ENCODE results near the gene OSCP1.
"Not testable (repeated sequence)": the region's sequence is repeated elsewhere in the genome, so short reads cannot be mapped to it uniquely, and the experiment has no call there.

Gene OSCP1, protein sequence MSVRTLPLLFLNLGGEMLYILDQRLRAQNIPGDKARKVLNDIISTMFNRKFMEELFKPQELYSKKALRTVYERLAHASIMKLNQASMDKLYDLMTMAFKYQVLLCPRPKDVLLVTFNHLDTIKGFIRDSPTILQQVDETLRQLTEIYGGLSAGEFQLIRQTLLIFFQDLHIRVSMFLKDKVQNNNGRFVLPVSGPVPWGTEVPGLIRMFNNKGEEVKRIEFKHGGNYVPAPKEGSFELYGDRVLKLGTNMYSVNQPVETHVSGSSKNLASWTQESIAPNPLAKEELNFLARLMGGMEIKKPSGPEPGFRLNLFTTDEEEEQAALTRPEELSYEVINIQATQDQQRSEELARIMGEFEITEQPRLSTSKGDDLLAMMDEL

GRCh38 chr1:36450270-36450918, at the start of gene OSCP1:
OSCP1 (minus strand) TSS chr1:36450451; CDS start chr1:36450369, 82 bp downstream.
- peak; percentile 93 for DNase-seq (ENCODE audit: low read depth)

DNA sequence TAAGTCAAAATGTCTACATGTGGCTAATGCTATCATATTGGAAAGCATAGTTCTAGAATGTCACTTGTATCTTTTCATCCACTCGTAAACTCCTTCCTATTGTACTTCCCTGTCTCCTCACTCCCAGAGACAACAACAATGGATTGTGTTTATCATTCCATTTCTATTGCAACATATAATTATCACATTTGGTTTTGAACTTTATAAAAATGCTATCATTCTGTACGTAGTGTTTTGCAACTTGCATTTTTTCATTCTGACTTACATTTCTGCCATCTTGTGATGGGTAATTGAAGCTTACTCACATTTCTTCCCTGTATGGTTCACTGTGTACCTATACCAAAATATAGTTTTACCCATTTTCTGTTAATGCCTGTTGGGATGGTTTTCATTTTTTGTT, 47.0 kb upstream of the OSCP1 start:
- peak; percentile 45 for DNase-seq (ENCODE audit: low read depth)

DNA sequence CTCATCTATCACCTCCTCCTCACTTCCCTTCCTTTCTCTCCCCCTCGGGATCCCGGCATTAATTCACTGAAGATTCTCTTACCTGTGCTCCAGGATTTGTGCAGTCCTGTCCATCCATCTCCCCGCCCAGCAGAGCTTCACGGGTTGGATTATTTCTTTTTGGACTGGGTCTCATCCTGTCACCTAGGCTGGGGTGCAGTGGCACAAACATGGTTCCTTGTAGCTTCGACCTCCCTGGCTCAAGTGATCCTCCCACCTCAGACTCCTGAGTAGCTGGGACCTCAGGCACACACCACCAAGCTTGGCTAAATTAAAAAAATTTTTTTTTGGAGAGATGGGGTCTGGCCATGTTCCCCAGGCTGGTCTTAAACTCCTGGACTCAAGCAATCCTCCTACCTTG, 44.7 kb upstream of the OSCP1 start:
- no peak for DNase-seq (ENCODE audit: low read depth)

DNA sequence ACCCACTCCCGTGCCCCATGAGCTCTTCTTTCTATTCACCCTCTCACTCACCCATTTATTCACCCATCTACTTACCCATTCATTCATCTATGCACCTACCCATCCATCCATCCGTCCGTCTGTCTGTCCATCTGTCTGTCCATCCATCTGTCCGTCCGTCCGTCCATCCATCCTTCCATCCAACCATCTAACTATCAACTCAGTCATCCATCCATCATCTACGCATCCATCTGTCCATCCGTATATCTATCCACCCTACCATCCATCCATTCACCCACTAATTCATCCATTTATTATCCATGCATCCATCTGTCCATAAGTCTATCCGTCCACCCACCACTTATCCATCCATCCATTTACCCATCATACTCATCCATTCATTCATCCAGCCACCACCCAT, 43.3 kb upstream of the OSCP1 start:
- DNase-seq (ENCODE audit: low read depth) = no peak

GRCh38 chr1:36492491-36492890, 42.2 kb upstream of the OSCP1 start:
- no peak for DNase-seq (ENCODE audit: low read depth)

DNA sequence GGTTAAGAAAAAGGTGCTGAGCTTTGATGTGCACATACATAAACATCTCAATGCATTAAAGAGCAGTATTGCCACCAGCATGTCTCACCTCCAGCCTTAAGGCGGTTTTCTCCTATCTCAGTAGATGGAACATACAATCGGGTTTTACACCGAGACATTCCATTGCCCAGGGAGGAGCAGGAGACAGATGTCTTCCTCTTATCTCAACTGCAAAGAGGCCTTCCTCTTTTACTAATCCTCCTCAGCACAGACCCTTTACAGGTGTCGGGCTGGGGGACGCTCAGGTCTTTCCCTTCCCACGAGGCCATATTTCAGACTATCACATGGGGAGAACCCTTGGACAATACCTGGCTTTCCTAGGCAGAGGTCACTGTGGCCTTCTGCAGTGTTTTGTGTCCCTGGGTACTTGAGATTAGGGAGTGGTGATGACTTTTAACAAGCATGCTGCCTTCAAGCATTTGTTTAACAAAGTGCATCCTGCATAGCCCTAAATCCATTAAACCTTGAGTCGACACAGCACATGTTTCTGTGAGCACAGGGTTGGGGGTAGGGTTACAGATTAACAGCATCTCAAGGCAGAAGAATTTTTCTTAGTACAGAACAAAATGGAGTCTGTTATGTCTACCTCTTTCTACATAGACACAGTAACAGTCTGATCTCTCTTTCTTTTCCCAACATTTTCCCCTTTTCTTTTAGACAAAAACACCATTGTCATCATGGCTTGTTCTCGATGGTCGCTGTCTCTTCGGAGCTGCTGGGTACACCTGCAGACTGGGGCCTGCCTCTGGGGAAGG, 39.2 kb upstream of the OSCP1 start:
- not testable (repeated sequence) for DNase-seq (ENCODE audit: low read depth)

DNA sequence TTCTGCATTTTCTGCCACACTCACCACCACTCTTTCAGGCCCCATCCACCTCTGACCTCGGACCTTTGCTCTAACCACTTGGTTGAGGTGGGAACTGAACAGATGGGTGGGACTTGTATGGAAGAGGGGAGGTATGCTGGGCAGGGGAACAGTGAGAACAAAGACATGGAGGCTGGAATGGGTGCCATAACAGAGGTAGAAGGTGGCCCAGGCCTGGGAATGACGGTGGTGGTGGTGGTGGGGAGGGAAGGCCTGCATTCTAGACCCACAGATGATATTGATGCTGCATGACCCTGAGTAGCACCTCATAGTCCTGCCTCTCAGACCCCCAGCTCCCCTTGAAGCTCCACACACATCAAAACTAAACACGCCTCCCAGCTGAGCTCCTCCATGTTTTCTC, 37.7 kb upstream of the OSCP1 start:
- no peak for DNase-seq (ENCODE audit: low read depth)

GRCh38 chr1:36487336-36487725, 37.1 kb upstream of the OSCP1 start:
- DNase-seq (ENCODE audit: low read depth) = not testable (repeated sequence)

DNA sequence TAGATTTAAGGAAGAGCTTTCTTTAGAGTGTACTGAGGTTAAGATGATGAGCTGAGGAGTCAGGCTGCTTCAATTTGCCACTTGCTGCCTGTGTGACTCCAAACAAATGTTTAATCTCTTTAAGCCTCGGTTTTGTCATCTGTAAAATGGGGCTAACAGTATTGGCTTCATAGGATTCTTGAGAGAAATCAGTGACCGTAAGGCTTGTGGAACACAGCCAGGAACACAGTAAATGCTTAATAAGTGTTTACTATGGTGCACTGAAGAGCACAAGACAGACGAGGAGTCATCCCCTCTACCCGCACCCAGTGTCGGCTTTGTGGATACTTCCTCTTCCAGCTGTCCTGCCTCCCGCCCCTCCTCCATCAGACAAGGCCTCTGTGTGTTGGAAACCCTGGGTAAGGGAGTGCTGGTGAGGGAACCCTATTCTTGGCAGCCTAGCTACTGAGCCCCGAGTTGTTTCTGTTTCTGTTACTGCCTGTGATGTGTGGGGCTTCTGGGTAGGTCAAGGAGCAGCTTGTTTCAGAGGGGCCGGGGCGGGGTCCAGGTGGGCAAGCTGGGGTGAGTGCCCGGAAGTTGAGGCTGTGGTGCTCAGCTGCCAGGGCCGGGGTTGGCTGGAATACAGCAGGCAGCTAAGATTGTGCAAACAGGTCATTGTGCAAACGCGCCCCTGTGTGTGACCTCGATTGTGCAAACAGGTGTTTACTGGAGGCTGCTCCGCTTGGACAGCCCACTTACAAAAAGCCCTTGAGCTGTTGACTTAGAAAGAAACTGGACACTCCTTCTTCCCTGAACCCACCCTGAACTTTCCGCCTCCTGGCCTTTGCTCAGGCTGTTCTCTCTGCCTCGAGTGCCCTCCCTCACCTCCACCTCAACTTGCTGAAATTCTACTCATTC, 36.4 kb upstream of the OSCP1 start:
- DNase-seq (ENCODE audit: low read depth) = peak; percentile 85

DNA sequence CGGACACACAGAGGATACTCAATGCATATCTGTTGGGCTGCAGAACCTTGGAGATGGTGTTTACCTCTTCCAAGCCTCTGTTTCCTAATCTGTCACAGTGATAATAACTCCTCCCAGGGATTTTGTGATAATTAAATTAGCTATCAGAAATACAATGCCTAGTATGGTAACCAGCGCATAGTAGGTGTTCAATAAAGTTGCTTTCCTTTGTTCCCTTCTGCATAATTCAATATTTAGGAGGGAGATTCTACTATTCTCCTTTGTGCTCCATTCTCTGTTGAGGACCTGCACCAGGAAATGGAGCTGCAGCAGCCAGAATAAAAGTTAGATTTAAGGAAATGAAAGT, 35.8 kb upstream of the OSCP1 start:
- DNase-seq (ENCODE audit: low read depth) = no peak

- DNase-seq (ENCODE audit: low read depth) = no peak
These were observed 33.8 kb upstream of the OSCP1 start for GRCh38 chr1:36484099-36484498.

DNA sequence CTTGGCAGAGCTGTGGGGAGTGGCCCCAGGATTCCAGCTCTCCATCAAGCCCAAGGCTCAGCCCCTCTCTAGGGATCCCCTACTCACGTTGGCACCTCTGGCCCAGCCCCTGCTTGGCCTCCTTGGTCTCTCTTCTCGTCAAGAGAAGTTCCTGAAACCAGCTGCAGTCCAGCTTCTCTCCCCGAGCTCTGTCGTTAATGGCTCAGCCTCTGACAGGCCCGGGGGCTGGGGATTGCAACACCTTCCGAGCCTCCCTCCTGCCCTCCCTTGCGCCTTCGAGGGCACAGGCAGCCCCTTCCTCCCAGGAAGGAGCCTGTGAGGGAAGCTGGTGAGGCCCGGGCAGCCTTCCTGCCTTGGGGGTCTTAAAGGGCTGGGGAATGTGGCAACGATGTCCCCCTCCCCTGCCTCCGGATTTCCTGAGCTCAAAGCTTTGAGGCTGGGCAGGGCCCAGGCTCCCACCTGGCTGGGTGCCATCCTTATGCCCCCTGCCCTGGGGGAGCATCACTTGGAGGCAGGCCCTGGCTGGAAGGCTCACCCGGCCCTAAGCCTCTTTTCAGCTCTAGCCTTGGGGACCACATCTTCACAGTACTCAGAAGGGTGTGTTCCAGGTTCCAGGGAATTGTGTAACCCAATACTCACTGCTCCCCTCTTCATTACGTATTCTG, 32.6 kb upstream of the OSCP1 start, which contains the start of gene CSF3R:
CSF3R (minus strand) TSS at position 190 of the 665 bp plus-strand sequence. CDS start 3,417 bp downstream, outside the sequence.
- no peak for DNase-seq (ENCODE audit: low read depth)

GRCh38 chr1:36481771-36482723, 31.8 kb upstream of the OSCP1 start:
- DNase-seq (ENCODE audit: low read depth) = no peak

DNA sequence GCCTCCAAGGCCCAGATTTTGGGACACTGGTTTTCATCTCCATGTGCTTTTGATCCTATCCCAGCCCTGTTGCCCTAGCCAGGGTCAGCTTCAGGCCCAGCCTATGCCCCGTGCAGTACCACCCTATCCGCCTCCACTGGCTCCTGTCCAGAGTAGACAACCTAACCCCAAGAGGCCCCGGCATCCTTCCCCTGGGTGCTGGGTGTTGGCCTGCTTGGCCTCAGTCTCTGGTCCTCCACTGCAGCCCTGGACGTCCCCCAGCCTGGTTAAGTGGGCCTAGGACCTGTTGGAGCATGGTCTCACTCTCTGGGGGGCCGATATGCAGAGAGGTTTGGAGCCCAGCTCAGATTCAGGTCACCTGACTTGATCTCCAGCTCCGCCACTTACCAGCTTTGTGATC, 30.8 kb upstream of the OSCP1 start:
- no peak for DNase-seq (ENCODE audit: low read depth)

DNA sequence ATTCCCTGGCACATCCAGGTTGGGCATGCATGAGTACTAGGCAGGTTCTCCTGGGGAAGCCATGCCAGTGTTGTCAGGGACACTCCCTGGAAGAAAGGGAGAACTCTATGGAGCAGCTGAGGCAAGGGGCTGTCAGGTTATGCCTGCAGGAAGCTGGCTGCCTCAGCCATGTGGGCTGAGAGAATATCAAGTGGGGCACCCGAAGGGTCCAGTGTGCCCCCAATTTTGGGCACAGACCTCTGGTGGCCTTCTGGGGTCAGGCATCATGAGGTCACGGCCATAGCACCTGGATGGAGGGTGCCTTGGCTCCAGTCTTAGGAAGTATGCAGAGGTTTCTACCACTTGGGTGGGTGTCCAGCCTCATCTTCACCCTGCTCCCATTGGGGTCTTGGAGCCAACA, 29.9 kb upstream of the OSCP1 start:
- DNase-seq (ENCODE audit: low read depth) = no peak

GRCh38 chr1:36479505-36480051, 29.3 kb upstream of the OSCP1 start:
- no peak for DNase-seq (ENCODE audit: low read depth)

GRCh38 chr1:36477615-36478014, 27.4 kb upstream of the OSCP1 start:
- not testable (repeated sequence) for DNase-seq (ENCODE audit: low read depth)

GRCh38 chr1:36476945-36477344, 26.7 kb upstream of the OSCP1 start:
- DNase-seq (ENCODE audit: low read depth) = no peak

DNA sequence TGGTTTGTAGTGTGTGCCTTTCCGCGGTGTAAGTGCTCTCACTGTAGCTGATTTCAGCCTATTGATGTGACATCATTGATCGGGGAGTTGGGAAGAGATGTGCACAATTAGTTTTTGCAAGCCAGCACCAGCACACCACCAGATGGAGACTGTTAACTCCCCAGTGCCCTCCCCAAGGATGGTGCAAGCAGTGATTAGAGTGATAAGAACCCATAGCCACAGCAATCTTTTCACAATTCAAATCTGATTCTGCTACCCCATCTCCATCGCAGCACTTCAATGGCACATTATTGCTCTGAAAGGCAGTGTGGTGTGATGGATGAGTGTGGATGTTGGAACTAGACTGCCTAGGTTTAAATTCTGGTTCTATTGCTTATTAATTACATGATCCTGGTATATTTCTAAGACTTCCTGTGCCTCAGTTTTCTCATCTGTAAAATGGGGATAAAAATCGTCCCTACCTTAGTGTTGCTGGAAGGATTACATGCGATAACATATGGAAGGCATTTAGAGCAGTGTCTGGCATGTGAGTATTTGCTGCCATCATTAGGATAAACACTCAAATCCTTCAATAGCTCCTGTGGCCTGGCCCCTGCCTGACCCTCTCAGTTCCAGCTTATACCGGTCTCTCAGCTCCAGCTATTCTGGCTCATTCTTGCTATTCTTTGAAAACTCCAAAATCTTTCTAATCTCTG, 25.8 kb upstream of the OSCP1 start:
- no peak for DNase-seq (ENCODE audit: low read depth)
